ENCODE results near the gene IKZF4. TPM values are rescaled to one million over a fixed set of nuclear protein-coding genes. Genes with fewer than 3 reads are reported as not detected.
A peak's percentile ranks its signal among the peaks of the same experiment; 100 is the strongest.
"Not testable (repeated sequence)": the region's sequence is repeated elsewhere in the genome, so short reads cannot be mapped to it uniquely, and the experiment has no call there.

The IKZF4 gene
- total RNA-seq, 1 donor from 2014 or later: 3.0 TPM

DNA sequence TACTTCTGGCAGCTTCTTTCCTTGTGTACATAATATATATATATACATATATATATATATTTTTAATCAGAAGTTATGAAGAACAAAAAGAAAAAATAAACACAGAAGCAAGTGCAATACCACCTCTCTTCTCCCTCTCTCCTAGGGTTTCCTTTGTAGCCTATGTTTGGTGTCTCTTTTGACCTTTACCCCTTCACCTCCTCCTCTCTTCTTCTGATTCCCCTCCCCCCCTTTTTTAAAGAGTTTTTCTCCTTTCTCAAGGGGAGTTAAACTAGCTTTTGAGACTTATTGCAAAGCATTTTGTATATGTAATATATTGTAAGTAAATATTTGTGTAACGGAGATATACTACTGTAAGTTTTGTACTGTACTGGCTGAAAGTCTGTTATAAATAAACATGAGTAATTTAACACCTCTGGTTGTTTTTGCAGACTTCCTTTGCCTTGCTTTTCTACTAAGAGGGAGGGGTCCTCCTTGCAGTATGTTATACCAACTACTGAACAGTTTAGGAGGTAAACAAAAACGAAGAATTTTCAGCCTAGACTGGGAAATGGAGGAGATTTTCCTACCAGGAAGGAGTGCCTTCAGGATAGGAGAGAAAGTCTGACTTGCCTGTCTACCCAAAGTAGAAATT is 17.3 kb downstream of the IKZF4 start:
- no peak for DNase-seq (ENCODE audit: low read depth)

DNA sequence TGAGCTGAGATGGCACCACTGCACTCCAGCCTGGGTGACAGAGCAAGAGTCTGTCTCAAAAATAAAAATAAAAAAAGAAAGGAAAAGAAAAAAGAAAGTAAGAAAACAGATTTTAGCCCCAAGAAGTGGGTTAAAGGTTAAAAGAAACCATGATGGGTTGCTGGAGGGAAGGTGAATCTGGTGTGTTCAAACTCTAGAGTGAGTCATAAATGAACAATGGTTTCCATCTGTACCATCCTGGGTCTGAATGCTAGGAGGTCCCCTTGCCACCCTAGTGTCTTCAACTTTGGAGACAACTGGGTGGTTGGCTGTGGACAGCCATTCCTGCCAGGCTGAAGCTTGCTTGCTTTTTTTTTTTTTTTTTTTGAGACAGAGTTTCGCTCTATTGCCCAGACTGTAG is 19.3 kb downstream of the IKZF4 start:
- DNase-seq (ENCODE audit: low read depth): no peak

DNA sequence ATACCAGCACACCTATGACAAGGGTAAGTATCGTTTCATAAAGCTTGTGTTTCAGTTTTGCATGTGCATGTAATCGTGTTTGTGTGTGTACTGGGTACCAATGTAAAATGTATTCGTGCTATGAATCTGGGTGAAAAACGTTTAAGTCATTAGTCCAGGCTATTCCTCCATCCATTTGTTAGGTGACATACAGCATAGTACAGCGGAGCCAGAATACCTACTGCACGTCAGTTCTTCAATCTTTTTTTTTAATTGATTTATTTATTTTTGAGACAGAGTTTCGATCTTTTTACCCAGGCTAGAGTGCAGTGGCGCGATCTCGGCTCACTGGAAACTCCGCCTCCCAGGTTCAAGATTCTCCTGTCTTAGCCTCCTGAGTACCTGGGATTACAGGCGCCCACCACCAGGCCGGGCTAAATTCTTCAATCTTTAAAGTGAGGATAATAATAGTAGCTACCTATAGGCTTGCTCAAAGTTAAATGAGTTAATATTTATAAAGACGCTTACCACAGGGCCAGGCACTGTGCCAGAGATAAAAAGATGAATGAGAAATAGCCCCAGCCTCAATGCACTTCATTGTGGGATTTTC is 20.2 kb downstream of the IKZF4 start:
- DNase-seq (ENCODE audit: low read depth): no peak

DNA sequence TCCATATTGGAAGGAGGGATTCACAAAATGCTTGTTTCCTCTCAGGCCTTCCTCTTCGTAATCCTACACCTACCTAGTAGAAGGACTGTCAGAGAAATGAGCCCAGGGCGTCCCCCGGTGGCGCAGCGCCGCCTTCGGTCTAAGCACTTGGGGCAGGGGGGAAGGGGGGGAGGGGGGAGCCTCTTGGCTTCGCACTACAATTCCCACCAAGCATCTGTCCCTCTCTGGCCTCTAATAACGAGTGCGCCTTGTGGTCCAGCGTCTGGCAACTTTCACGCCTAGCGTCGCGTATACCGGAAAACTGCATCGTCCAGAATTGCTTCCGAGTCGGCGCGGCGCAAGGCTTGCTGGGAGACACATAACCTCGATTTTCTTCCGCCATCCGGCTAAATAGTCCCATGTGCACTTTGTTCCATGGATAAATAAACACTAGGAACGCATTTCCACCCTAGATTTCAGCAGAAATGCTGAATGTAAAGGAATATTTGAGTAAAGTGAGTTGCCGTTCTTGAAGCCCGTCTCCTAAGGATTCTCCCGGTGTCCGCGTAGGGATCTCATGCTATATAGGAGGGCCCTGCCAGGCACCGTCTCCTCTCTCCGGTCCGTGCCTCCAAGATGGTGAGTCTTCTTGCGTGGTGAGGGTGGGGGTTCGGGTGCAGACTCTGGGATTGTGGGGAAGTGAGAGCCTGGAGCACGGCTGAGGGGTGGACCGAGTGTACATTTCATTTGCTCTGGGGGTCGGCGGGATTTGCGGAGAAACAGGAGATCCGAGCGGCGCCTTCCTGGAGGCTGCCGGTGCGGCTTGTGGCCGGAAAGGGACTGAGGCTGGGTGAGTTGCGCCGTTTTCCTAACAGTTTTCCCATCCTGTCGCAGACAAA is 20.9 kb downstream of the IKZF4 start, which contains the start of gene RPS26:
TSS of gene RPS26 (plus strand) at position 367 of the 878 bp plus-strand sequence. CDS start at position 616, 249 bp downstream.
- peak; percentile 100 for DNase-seq (ENCODE audit: low read depth)

DNA sequence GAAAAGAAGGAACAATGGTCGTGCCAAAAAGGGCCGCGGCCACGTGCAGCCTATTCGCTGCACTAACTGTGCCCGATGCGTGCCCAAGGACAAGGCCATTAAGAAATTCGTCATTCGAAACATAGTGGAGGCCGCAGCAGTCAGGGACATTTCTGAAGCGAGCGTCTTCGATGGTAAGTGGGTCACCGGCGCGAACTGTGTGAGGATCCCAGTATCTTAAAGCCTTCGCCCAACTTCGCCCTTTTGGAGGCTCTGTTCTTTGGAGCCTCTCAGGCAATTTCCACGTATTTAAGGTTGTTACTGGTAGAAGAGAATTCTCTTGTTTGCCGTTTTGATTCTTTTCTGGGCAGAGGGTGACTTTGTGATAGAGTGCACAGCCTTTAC is 21.6 kb downstream of the IKZF4 start:
- DNase-seq (ENCODE audit: low read depth): not testable (repeated sequence)

DNA sequence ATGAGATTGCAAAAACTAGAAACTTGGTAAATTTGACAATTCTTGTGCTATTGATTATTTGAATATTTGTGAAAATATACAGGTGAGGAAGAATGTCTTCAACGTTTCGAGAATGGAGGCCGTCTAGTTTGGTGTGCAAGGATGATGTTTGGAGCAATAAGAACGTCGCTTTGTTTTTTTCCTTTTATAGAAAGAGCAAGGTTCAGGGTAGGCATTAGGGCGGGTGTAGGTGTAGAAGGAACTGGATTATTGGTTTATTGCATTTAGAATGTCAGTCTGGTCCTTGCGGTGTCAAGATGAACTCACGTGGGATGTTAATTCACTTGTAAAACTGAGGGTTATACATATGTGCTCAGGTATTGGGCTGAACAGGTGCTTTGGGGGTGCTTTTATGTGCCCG is 22.0 kb downstream of the IKZF4 start:
- DNase-seq (ENCODE audit: low read depth): no peak

DNA sequence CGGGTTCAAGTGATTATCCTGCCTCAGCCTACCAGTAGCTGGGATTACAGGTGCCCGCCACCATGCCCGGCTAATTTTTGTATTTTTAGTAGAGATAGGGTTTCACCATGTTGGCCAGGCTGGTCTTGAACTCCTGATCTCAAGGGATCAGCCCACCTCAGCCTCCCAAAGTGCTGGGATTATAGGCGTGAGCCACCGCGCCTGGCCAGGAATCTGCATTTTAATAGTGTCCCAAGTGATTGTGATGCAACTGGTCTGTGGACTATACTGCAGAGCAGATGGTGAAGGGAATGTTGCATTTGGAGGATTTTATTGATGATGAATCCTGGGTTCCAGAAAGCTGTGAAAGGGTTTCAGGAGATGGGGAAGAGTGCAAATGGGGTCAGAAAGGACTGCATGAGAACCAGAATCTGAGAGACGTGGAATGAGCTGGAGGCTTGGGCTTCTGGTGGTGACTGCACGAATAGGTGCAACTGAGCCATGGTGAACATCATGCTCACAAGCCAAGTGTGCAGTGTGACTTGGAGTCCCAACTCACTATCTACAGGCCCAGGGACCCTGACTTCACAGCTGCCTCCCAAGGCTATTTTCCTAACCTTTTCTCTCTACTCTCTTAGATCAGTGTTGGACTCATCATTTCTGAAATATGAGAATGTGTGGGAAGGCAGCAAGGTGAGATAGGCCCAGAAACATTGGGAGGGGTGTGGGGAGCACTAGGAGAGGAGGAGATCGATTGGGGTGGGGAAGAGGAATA is 25.4 kb downstream of the IKZF4 start:
- no peak for DNase-seq (ENCODE audit: low read depth)

DNA sequence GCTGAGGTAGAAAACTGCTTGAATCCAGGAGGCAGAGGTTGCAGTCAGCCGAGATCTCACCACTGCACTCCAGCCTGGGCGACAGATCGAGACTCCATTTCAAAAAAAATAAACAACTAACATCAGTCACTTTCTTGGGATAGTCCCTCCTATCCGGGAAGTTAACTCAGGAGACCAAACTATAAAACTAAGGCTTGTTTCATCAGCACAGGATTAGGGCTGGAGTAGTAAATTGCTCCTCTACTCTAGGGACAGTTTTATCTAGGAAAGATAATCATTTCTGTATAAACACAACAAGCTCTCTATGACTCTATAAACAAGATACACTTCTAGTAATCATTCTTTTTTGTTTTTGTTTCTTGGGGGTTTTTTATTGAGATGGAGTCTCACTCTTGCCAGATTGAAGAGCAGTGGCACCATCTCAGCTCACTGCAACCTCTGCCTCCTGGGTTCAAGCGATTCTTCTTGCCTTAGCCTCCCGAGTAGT is 32.6 kb downstream of the IKZF4 start:
- no peak for DNase-seq (ENCODE audit: low read depth)

DNA sequence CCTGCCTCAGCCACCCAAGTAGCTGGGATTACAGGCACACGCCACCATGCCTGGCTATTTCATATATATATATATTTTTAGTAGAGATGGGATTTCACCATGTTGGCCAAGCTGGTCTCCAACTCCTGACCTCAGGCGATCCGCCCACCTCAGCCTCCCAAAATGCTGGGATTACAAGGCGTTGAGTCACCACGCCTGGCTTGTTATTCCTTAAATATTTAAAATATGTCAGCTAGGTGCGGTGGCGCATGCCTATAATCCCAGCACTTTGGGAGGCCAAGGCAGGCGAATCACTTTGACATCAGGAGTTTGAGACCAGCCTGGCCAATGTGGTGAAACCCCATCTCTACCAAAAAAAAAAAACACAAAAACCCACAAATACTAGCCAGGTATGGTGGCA is 39.1 kb downstream of the IKZF4 start:
- not testable (repeated sequence) for DNase-seq (ENCODE audit: low read depth)

DNA sequence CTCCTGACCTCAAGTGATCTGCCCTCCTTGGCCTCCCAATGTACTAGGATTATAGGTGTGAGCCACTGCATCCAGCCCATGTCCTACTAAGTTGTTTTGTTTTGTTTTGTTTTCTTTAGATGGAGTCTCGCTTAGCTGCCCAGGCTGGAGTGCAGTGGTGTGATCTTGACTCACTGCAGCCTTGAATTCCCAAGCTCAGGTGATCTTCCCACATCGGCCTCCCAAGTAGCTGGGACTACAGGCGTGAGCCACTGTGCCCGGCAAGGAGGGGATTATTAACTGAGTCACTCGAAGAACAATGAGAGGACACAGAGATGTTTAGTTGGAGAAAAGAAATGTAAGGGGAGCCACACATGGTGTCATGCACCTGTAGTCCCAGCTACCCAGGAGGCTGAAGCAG is 41.1 kb downstream of the IKZF4 start:
- no peak for DNase-seq (ENCODE audit: low read depth)

DNA sequence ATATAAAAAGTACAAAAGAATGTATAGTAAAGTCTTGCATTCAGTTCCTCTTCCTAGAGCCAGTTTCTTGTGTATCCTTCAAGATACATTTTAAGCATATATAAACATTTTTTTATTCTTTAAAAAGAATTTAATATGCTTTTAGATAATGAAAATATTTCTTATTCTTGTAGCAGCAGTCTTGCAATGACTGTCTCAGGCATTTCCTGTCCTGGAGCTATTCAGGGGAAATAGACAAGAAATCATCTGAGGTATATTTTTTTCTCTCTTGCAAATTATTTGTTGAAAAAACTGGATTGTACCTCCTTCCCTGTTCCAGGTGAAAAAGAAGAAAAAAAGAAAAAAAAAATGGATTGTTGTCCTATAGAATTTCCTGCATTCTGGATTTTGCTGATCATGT is 42.2 kb downstream of the IKZF4 start:
- DNase-seq (ENCODE audit: low read depth): no peak

DNA sequence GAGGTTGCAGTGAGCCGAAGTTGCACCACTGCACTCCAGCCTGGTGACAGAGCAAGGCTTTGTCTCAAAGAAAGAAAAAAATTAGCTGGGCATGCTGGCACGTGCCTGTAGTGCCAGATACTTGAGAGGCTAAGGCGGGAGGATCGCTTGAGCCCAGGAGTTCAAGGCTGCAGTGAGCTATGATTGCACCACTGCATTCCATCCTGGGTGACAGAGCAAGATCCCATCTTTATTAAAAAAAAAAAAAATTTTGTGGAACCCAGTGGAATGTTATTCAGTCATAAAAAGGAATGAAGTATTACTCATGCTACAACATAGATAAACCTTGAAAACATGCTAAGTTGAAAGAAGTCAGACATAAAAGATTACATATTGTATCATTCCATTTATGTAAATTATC is 50.8 kb downstream of the IKZF4 start:
- no peak for DNase-seq (ENCODE audit: low read depth)

DNA sequence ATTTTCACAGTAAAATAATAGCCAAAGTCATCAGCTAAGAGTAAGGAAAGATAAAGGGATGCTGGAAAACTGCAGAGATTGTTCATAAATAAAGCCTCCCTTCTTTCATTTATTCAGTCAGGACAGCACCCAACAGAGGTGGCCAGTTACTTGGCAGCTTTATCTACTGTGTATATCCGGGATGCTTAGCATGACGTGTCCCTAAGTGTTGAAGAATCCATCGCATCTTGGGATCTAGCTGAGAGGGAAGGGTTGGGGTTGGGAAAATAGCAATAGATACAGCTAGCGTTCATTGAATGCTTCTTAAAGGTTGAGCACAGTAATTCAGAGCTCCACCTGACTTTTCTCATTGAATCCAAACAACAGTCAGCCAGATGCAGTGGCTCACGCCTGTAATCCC is 53.6 kb downstream of the IKZF4 start:
- no peak for DNase-seq (ENCODE audit: low read depth)

DNA sequence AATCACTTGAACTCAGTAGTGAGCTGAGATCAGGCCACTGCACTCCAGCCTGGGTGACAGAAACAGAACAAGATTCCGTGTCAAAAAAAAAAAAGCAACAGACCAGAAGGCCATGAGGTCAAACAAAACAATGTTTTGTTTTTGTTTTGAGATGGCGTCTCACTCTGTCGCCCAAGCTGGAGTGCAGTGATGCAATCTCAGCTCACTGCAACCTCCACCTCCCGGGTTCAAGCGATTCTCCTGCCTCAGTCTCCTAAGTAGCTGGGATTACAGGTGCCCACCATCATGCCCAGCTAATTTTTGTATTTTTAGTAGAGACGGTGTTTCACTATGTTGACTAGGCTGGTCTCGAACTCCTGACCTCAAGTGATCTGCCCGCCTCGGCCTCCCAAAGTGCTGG is 57.1 kb downstream of the IKZF4 start:
- DNase-seq (ENCODE audit: low read depth): not testable (repeated sequence)

DNA sequence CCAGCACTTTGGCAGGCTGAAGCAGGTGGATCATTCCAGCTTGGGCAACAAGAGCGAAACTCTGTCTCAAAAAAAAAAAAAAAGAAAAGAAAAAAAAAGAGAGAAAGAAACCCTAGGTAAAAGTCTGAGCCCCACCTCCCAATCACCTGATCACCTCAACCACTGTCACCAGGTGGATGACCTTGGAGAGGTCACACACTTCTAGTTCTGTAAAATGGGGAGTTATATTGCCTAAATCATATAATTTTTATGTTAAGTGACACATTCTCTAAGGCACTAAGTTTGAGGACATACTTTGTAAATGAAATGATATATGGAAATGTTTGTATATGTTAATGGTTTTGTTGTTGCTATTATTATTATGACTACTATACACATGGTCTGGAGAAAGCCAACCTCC is 57.6 kb downstream of the IKZF4 start:
- no peak for DNase-seq (ENCODE audit: low read depth)

DNA sequence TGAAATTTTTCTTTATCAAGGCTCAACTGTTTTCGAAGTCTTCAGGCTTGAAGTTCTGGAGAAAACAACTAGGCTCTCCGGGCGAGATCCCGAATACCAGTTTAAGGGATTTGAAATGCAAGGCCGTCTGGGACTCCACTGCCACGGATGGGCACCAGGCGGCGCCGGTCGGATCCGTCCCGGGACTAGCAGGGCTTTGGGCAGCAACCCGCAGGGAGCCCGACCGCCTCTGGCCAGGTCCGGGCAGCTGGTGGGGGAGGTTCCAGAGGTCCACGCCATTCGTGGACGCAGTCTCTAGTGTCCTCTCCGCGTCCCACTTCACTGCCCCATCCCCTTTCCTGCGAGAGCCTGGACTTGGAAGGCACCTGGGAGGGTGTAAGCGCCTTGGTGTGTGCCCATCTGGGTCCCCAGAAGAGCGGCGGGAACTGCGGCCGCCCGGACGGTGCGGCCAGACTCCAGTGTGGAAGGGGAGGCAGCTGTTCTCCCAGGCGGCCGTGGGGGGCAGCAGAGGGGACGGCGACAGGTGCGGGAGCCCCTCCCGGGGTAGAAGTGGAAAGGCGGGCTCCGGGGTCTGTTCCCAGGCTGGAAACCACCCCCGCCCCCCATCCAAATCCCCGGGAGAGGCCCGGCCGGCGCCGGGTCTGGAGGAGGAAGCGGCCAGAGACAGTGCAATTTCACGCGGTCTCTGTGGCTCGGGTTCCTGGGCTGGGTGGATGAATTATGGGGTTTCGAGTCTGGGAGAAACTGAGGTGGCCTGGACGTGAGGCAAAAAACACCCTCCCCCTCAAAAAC is 58.3 kb downstream of the IKZF4 start:
- DNase-seq (ENCODE audit: low read depth): peak; percentile 92

DNA sequence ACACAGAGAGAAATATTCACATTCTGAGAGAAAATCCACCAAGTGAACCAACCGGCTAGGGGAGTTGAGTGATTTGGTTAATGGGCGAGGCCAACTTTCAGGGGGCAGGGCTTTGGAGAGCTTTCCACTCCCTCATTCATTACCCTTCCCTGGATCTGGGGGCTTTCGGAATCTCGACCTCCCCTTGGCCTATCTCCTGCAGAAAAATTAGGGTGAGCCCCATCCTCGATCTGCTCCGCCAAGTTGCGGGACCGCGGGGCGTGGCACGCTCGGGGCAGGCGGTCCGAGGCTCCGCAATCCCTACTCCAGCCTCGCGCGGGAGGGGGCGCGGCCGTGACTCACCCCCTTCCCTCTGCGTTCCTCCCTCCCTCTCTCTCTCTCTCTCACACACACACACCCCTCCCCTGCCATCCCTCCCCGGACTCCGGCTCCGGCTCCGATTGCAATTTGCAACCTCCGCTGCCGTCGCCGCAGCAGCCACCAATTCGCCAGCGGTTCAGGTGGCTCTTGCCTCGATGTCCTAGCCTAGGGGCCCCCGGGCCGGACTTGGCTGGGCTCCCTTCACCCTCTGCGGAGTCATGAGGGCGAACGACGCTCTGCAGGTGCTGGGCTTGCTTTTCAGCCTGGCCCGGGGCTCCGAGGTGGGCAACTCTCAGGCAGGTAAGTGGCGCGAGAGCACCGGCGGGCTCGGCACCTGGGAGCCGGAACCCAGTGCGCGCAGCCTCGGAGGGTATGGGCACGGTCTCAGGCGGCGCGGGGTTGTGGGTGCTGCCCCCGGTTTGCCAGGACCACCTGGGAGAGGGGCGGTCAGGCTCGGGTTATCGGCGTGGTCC is 59.1 kb downstream of the IKZF4 start, which contains the start of gene ERBB3:
TSS of gene ERBB3 (plus strand) at position 443 of the 833 bp plus-strand sequence. CDS start at position 579, 136 bp downstream.
- peak; percentile 92 for DNase-seq (ENCODE audit: low read depth)

DNA sequence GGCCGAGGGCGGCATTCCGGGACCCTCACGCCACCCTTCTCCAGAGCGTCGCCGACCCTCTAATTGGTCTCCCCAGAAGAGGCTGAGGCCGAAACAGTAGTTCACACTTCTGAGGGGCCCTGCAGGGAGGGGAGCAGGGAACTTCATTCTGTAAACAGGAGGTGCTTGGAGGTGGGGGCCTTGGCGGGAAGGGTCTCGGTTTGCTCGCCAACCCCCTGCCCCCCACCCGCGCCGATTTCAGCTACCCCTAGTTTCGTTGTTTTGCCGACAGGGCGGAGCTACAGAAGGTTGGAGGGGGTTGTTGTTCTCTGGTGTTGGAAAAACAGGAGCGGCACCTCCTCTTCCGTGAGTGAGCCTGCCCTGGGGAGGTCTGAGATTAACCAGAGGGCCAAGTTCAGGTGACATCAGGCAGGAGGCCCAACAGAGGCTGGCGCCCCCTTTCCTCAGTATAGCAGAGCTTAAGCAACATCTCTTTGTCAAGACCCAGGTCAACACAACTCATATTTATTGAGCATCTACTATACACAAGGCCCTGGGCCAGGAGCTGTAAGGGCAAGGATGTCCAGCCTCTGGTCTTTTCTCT is 59.8 kb downstream of the IKZF4 start:
- peak; percentile 62 for DNase-seq (ENCODE audit: low read depth)
